IMR-90 (cell line): ENCODE results near the gene TMPRSS9. TPM values are rescaled to one million over a fixed set of nuclear protein-coding genes. Genes with fewer than 3 reads are reported as not detected.

ENCODE experiments used
- ATAC-seq: fragments of 200-7000 bp; cut with Tn5 transposase; 2 replicates; pipeline ENCODE4 v1.9.1; 2020; ENCODE audit warnings: low read depth, mild to moderate bottlenecking, moderate library complexity
- BruUV-seq: library from RNA; stranded (reverse); fragments of 400-500 nt; replicated peaks from 2 replicates; lab custom pipeline; 2021; lab: Mats Ljungman, UMichigan
- CTCF ChIA-PET: fragments of 300-600 bp; formaldehyde crosslinking; extraction: SDS; loops from one replicate; lab custom pipeline; 2021; ENCODE audit warnings: antibody characterized with exemption; lab: Yijun Ruan, JAX
- POLR2A ChIA-PET: fragments of 300-600 bp; sonication (Branson Sonifier 250); formaldehyde crosslinking; loops from one replicate; lab custom pipeline; 2022; ENCODE audit warnings: antibody characterized with exemption; ENCODE audit not compliant: unreplicated experiment; lab: Charles Lee
- DNase-seq: peaks from one replicate; pipeline ENCODE4 v3.0.0; 2013
- H2AFZ ChIP-seq: replicated peaks from 2 replicates; pipeline ENCODE3; 2013; ENCODE audit warnings: low read length, mild to moderate bottlenecking; ENCODE audit not compliant: poor library complexity
- H2AK5ac ChIP-seq: 2 replicates; pipeline ENCODE4 v1.6.1; 2013; ENCODE audit warnings: low read depth, low read length, inconsistent platforms
- H2AK9ac ChIP-seq: replicated peaks from 2 replicates; pipeline ENCODE3; 2013; ENCODE audit warnings: mild to moderate bottlenecking, low read depth, low read length, moderate library complexity; ENCODE audit not compliant: poor library complexity
- H2BK120ac ChIP-seq: 2 replicates; pipeline ENCODE4 v1.6.1; 2013; ENCODE audit warnings: low read depth, low read length, inconsistent platforms
- H2BK15ac ChIP-seq: 3 replicates; pipeline ENCODE4 v1.6.1; 2013; ENCODE audit warnings: low read depth, low read length, inconsistent platforms
- H2BK20ac ChIP-seq: 2 replicates; pipeline ENCODE4 v1.6.1; 2013; ENCODE audit warnings: low read depth, mild to moderate bottlenecking, inconsistent platforms, low read length, moderate library complexity
- H2BK5ac ChIP-seq: 2 replicates; pipeline ENCODE4 v1.6.1; 2013; ENCODE audit warnings: mild to moderate bottlenecking, low read depth, low read length, inconsistent platforms; ENCODE audit not compliant: poor library complexity, severe bottlenecking
- H3K14ac ChIP-seq: replicated peaks from 2 replicates; pipeline ENCODE4 v1.6.1; 2013; ENCODE audit warnings: low read depth, low read length, inconsistent platforms
- H3K18ac ChIP-seq: 2 replicates; pipeline ENCODE4 v1.6.1; 2013; ENCODE audit warnings: low read depth, low read length, control low read depth
- H3K23ac ChIP-seq: 2 replicates; pipeline ENCODE4 v1.6.1; 2013; ENCODE audit warnings: low read depth, low read length, inconsistent platforms
- H3K27ac ChIP-seq: 2 replicates; pipeline ENCODE4 v1.5.1; 2013; ENCODE audit warnings: mild to moderate bottlenecking, control low read depth, low read length; ENCODE audit not compliant: insufficient read depth
- H3K27me3 ChIP-seq: 2 replicates; pipeline ENCODE4 v1.6.1; 2013; ENCODE audit warnings: low read length; ENCODE audit not compliant: control insufficient read depth, insufficient read depth
- H3K36me3 ChIP-seq: 2 replicates; pipeline ENCODE4 v1.6.1; 2013; ENCODE audit warnings: low read length, mixed read lengths; ENCODE audit not compliant: control insufficient read depth, insufficient read depth
- H3K4ac ChIP-seq: 2 replicates; pipeline ENCODE4 v1.6.1; 2013; ENCODE audit warnings: low read depth, low read length, inconsistent platforms
- H3K4me1 ChIP-seq: 2 replicates; pipeline ENCODE4 v1.6.1; 2013; ENCODE audit warnings: low read length, mixed read lengths; ENCODE audit not compliant: control insufficient read depth, insufficient read depth
- H3K4me2 ChIP-seq: 2 replicates; pipeline ENCODE4 v1.6.1; 2013; ENCODE audit warnings: low read depth, mild to moderate bottlenecking, control low read depth, low read length, moderate library complexity
- H3K4me3 ChIP-seq: 2 replicates; pipeline ENCODE4 v1.5.1; 2013; ENCODE audit warnings: low read depth, mild to moderate bottlenecking, control low read depth, low read length, moderate library complexity; ENCODE audit not compliant: insufficient read depth
- H3K56ac ChIP-seq: 2 replicates; pipeline ENCODE4 v1.6.1; 2013; ENCODE audit warnings: low read length, inconsistent platforms; ENCODE audit not compliant: insufficient read depth; ENCODE audit errors: extremely low read depth
- H3K79me1 ChIP-seq, 2 experiments: 2 replicates each; pipeline ENCODE4 v1.6.1; 2013; ENCODE audit warnings: low read length in 2 of 2, inconsistent platforms in 1 of 2, low read depth in 1 of 2
- H3K9ac ChIP-seq: 2 replicates; pipeline ENCODE4 v1.6.1; 2013; ENCODE audit warnings: low read depth, low read length, control low read depth
- H3K9me1 ChIP-seq: 2 replicates; pipeline ENCODE4 v1.6.1; 2013; ENCODE audit warnings: low read length, inconsistent platforms; ENCODE audit not compliant: insufficient read depth
- H3K9me3 ChIP-seq: 2 replicates; pipeline ENCODE4 v1.6.1; 2013; ENCODE audit warnings: low read length; ENCODE audit not compliant: control insufficient read depth, insufficient read depth
- H4K20me1 ChIP-seq: 2 replicates; pipeline ENCODE4 v1.6.1; 2013; ENCODE audit warnings: low read length, inconsistent platforms; ENCODE audit not compliant: insufficient read depth
- H4K5ac ChIP-seq: 2 replicates; pipeline ENCODE4 v1.6.1; 2013; ENCODE audit warnings: mild to moderate bottlenecking, low read depth, low read length, control low read depth
- H4K8ac ChIP-seq, 2 experiments: 2 replicates each; pipeline ENCODE4 v1.6.1; 2013; ENCODE audit warnings: low read depth in 2 of 2, low read length in 2 of 2, control low read depth in 1 of 2, inconsistent platforms in 1 of 2
- H4K91ac ChIP-seq: 2 replicates; pipeline ENCODE4 v1.6.1; 2013; ENCODE audit warnings: low read depth, low read length, inconsistent platforms; ENCODE audit not compliant: insufficient read depth
- BHLHE40 ChIP-seq: fragments of 150-350 bp; IDR thresholded peaks from 2 replicates; pipeline ENCODE4 v1.6.1; 2016; ENCODE audit warnings: mild to moderate bottlenecking, low read depth, low read length
- CEBPB ChIP-seq: IDR thresholded peaks from 2 replicates; pipeline ENCODE4 v1.6.1; 2012; ENCODE audit warnings: low read depth, low read length, improper control_type of control experiment
- CHD1 ChIP-seq: IDR thresholded peaks from 2 replicates; pipeline ENCODE4 v1.6.1; 2012; ENCODE audit warnings: low read depth, low read length, improper control_type of control experiment
- ELK1 ChIP-seq: fragments of 150-350 bp; IDR thresholded peaks from 2 replicates; pipeline ENCODE4 v1.6.1; 2016; ENCODE audit warnings: low read depth, mild to moderate bottlenecking, low read length, moderate library complexity, borderline replicate concordance
- FOS ChIP-seq: fragments of 150-350 bp; IDR thresholded peaks from 2 replicates; pipeline ENCODE4 v1.6.1; 2016; ENCODE audit warnings: low read depth, low read length
- MXI1 ChIP-seq: IDR thresholded peaks from 2 replicates; pipeline ENCODE4 v1.6.1; 2012; ENCODE audit warnings: low read depth, mild to moderate bottlenecking, low read length, moderate library complexity, borderline replicate concordance
- NFE2L2 ChIP-seq: fragments of 150-350 bp; IDR thresholded peaks from 2 replicates; pipeline ENCODE4 v1.6.1; 2016; ENCODE audit warnings: low read depth, mild to moderate bottlenecking, low read length
- POLR2A ChIP-seq: IDR thresholded peaks from 2 replicates; pipeline ENCODE4 v1.6.1; 2012; ENCODE audit warnings: mild to moderate bottlenecking, low read depth, low read length
- RAD21 ChIP-seq: IDR thresholded peaks from 2 replicates; pipeline ENCODE4 v1.6.1; 2012; ENCODE audit warnings: low read length, improper control_type of control experiment
- RCOR1 ChIP-seq: IDR thresholded peaks from 2 replicates; pipeline ENCODE4 v1.6.1; 2012; ENCODE audit warnings: mild to moderate bottlenecking, low read length, improper control_type of control experiment; ENCODE audit not compliant: insufficient replicate concordance
- RFX5 ChIP-seq: IDR thresholded peaks from 2 replicates; pipeline ENCODE4 v1.8.0; 2012; ENCODE audit warnings: low read depth, mild to moderate bottlenecking, low read length, moderate library complexity
- SMC3 ChIP-seq: fragments of 150-350 bp; IDR thresholded peaks from 2 replicates; pipeline ENCODE4 v1.6.1; 2016; ENCODE audit warnings: low read depth, mild to moderate bottlenecking, antibody characterized with exemption, low read length, moderate library complexity
- WGBS, 2 experiments: methylation state at CpG; one replicate each; pipeline versions ENCODE4 v1.1.5 to v1.1.7; 2013; ENCODE audit warnings: missing lambda C conversion rate in 2 of 2; ENCODE audit not compliant: insufficient read length in 1 of 2; ENCODE audit errors: extremely low coverage in 2 of 2; 5-methylcytosine and 5-hydroxymethylcytosine counted together
- dilution Hi-C: fragments of 300-500 bp; cut with HindIII; formaldehyde crosslinking; loops from one replicate; pipeline ENCODE4 v1.14.3; 2018; ENCODE audit warnings: low sequenced_read_pairs; ENCODE audit not compliant: unreplicated experiment
- in situ Hi-C: fragments of 300-500 bp; cut with MboI; formaldehyde crosslinking; loops from 3 replicates; pipeline ENCODE4 v1.14.3; 2019; ENCODE audit warnings: low sequenced_read_pairs, inconsistent platforms, mixed read lengths
- intact Hi-C: fragments of 100-400 bp; cut with micrococcal nuclease; formaldehyde crosslinking; loops from 2 replicates; pipeline ENCODE4 v1.10.0; 2022
- polyA plus RNA-seq, 3 experiments: library from polyadenylated mRNA; depleted of rRNA; stranded (reverse); fragments of >200 nt; gene quantifications; 2 replicates each; pipeline ENCODE4 v1.2.3, GENCODE V29; 2012; ENCODE audit warnings: low replicate concordance in 1 of 3
- total RNA-seq: library from RNA; depleted of rRNA; stranded (reverse); fragments of >200 nt; gene quantifications from 2 replicates; pipeline ENCODE4 v1.2.3, GENCODE V29; 2012
- TF ChIP-seq, protein P1 (sequence below): conservative IDR thresholded peaks from 2 replicates; pipeline ENCODE4 v1.5.1; 2012; ENCODE audit warnings: mild to moderate bottlenecking, low read depth, low read length, improper control_type of control experiment

Gene TMPRSS9
- total and polyA plus RNA-seq, 2 of the 4 experiments (the other 2 are of a cell fraction), result not detected

DNA sequence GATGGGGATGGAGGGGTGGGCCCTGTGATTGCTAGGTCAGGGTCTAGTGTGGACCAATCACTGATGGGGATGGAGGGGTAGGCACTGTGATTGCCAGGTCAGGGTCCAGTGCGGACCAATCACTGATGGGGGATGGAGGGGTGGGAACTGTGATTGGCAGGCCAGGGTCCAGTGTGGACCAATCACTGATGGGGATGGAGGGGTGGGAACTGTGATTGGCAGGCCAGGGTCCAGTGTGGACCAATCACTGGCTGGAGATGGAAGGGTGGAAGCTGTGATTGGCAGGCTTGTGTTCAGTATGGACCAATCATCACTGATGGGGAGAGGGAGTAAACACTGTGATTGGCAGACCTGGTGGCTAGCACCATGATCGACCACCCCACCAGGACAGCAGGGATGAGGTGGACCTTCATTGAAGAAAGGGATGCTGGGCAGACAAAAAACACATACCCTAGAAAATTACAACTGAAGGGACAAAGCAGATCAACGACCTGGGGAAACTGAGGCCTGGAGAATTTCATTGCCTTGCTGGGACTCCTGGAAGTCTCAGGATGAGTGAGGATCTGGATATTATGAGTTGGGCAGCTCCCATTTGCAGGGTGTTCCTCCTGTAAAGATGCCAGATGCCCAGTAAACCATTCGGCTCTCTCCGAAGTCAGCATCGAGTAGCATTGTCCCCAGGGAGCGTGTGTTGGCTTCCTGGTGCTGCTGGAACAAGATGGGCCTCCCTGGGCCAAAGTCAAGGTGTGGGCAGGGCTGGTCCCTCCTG, 15.5 kb downstream of the TMPRSS9 start:
- ChIA-PET CTCF (no interaction called here), POLR2A (no interaction called here)
- H3K14ac ChIP-seq, result no peak overlapping the region
- H3K23ac ChIP-seq, result no peak overlapping the region
- ATAC-seq, result no peak
- H3K18ac ChIP-seq, result no peak overlapping the region
- no peaks in the 10 kb centered on the region; the same call in 1 of the 2 replicates for H3K4me1 ChIP-seq
- no peak overlapping the region for H3K9ac ChIP-seq
- H3K4ac ChIP-seq, result no peak overlapping the region
- H2BK120ac ChIP-seq, result no peak overlapping the region
- in situ Hi-C loops, result no loop called here
- no peaks in the 10 kb centered on the region for H3K36me3 ChIP-seq
- H4K8ac ChIP-seq, result no peak overlapping the region
- no peaks in the 10 kb centered on the region; the same call in 1 of the 2 replicates for H3K9me1 ChIP-seq
- WGBS, 2 experiments, result 83% methylated on average over 4 of the region's 7 CpGs; no CpG with 5 or more reads in 1 of the 2 experiments
- H4K5ac ChIP-seq, result no peak overlapping the region
- no TSS peak for BruUV-seq
- H3K27ac ChIP-seq, result no peak overlapping the region
- H2AK9ac ChIP-seq, result no peak overlapping the region
- H4K91ac ChIP-seq, result no peak overlapping the region
- DNase-seq, result no peak
- H4K20me1 ChIP-seq, result no peaks in the 10 kb centered on the region
- no peak overlapping the region for H3K4me3 ChIP-seq
- H2BK15ac ChIP-seq, result no peak overlapping the region
- no peak for TF ChIP-seq SMC3
- TF ChIP-seq CEBPB, result no peak
- TF ChIP-seq FOS, result no peak
- TF ChIP-seq NFE2L2, result no peak
- no peak for TF ChIP-seq RCOR1
- no peak for TF ChIP-seq CHD1
- TF ChIP-seq BHLHE40, result no peak
- no peak for TF ChIP-seq RAD21
- TF ChIP-seq MXI1, result no peak
- TF ChIP-seq ELK1, result no peak
- TF ChIP-seq, protein P1, sequence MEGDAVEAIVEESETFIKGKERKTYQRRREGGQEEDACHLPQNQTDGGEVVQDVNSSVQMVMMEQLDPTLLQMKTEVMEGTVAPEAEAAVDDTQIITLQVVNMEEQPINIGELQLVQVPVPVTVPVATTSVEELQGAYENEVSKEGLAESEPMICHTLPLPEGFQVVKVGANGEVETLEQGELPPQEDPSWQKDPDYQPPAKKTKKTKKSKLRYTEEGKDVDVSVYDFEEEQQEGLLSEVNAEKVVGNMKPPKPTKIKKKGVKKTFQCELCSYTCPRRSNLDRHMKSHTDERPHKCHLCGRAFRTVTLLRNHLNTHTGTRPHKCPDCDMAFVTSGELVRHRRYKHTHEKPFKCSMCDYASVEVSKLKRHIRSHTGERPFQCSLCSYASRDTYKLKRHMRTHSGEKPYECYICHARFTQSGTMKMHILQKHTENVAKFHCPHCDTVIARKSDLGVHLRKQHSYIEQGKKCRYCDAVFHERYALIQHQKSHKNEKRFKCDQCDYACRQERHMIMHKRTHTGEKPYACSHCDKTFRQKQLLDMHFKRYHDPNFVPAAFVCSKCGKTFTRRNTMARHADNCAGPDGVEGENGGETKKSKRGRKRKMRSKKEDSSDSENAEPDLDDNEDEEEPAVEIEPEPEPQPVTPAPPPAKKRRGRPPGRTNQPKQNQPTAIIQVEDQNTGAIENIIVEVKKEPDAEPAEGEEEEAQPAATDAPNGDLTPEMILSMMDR, result no peak
- no peak for TF ChIP-seq RFX5
- no peak for TF ChIP-seq POLR2A
- dilution Hi-C loops, result no loop called here
- no peak overlapping the region for H2AFZ ChIP-seq
- H2AK5ac ChIP-seq, result no peak overlapping the region
- no peak overlapping the region for H2BK5ac ChIP-seq
- peaks cover 4% of the 10 kb centered on the region; the same call in 1 of the 2 replicates for H3K27me3 ChIP-seq
- H3K9me3 ChIP-seq, result peaks cover 5% of the 10 kb centered on the region
- no peak overlapping the region for H3K56ac ChIP-seq
- intact Hi-C loops, result no loop called here
- H3K4me2 ChIP-seq, result no peak overlapping the region
- H3K79me1 ChIP-seq, result no peaks in the 10 kb centered on the region
- no peak overlapping the region for H2BK20ac ChIP-seq
